ENCODE data around the gene LRRK1.
A peak's percentile ranks its signal among the peaks of the same experiment; 100 is the strongest.

LRRK1 gene

GRCh38 chr15:100914876-100915275 lies 4.3 kb upstream of the LRRK1 start:
- DNase-seq (ENCODE audit: low read depth in 2 of 2), result no peak

GRCh38 chr15:100918034-100918689 lies 995 bp upstream of the LRRK1 start:
- peak; percentile 48 to 64 for DNase-seq (ENCODE audit: low read depth in 2 of 2)

GRCh38 chr15:100919481-100920405 lies 586 bp downstream of the LRRK1 start:
- no peak for DNase-seq (ENCODE audit: low read depth in 2 of 2)

GRCh38 chr15:100920516-100921135 lies 1.5 kb downstream of the LRRK1 start:
- DNase-seq (ENCODE audit: low read depth in 2 of 2), result no peak

GRCh38 chr15:100922192-100923040 lies 3.3 kb downstream of the LRRK1 start:
- no peak for DNase-seq (ENCODE audit: low read depth in 2 of 2)

- no peak for DNase-seq (ENCODE audit: low read depth in 2 of 2)
Observed at GRCh38 chr15:100923076-100923475, 3.9 kb downstream of the LRRK1 start.

GRCh38 chr15:100923902-100924301 lies 4.7 kb downstream of the LRRK1 start:
- DNase-seq (ENCODE audit: low read depth in 2 of 2), result no peak

GRCh38 chr15:100924436-100924835 lies 5.3 kb downstream of the LRRK1 start:
- no peak for DNase-seq (ENCODE audit: low read depth in 2 of 2)

GRCh38 chr15:100925480-100925879 lies 6.3 kb downstream of the LRRK1 start:
- DNase-seq (ENCODE audit: low read depth in 2 of 2), result no peak

- DNase-seq (ENCODE audit: low read depth in 2 of 2), result no peak
Observed at GRCh38 chr15:100926258-100926657, 7.1 kb downstream of the LRRK1 start.

GRCh38 chr15:100926971-100927756 lies 8.0 kb downstream of the LRRK1 start:
- no peak for DNase-seq (ENCODE audit: low read depth in 2 of 2)

GRCh38 chr15:100928632-100929280 lies 9.6 kb downstream of the LRRK1 start:
- DNase-seq (ENCODE audit: low read depth in 2 of 2), result no peak

GRCh38 chr15:100929641-100930042 lies 10.5 kb downstream of the LRRK1 start:
- no peak for DNase-seq (ENCODE audit: low read depth in 2 of 2)

GRCh38 chr15:100930306-100930848 lies 11.2 kb downstream of the LRRK1 start:
- no peak for DNase-seq (ENCODE audit: low read depth in 2 of 2)

- DNase-seq (ENCODE audit: low read depth in 2 of 2), result no peak
Observed at GRCh38 chr15:100931143-100931890, 12.2 kb downstream of the LRRK1 start.

- DNase-seq (ENCODE audit: low read depth in 2 of 2), result no peak
Observed at GRCh38 chr15:100932676-100933348, 13.7 kb downstream of the LRRK1 start.

GRCh38 chr15:100934166-100934565 lies 15.0 kb downstream of the LRRK1 start:
- DNase-seq (ENCODE audit: low read depth in 2 of 2), result no peak

- DNase-seq (ENCODE audit: low read depth in 2 of 2), result no peak
Observed at GRCh38 chr15:100934726-100935125, 15.6 kb downstream of the LRRK1 start.

- DNase-seq (ENCODE audit: low read depth in 2 of 2), result no peak
Observed at GRCh38 chr15:100937171-100937570, 18.0 kb downstream of the LRRK1 start.

Data from stimulated activated CD4-positive, alpha-beta T cell treated with anti-CD3 and anti-CD28 coated beads, Interleukin-15, amount 100 ng/mL, for 48 hours (primary cell).